Pancreas (tissue), 10 donors: ENCODE measurements around the gene MARCHF6. TPM values are rescaled to one million over a fixed set of nuclear protein-coding genes. Genes with fewer than 3 reads are reported as not detected.
A peak's percentile ranks its signal among the peaks of the same experiment; 100 is the strongest.

Experiments used
- ATAC-seq, 4 donors: fragments of 200-7000 bp; cut with Tn5 transposase; one replicate each; pipeline versions ENCODE4 v1.8.0 to v1.9.1; 2020; ENCODE audit warnings: mild to moderate bottlenecking in 4 of 4, moderate library complexity in 4 of 4
- DNase-seq, 6 donors: peaks; one replicate each; pipeline ENCODE4 v3.0.0-alpha.2; 2020
- FAIRE-seq: peaks from 2 replicates; lab custom pipeline; 2012; peaks lifted over from hg19 to GRCh38; lab: Jason Lieb, UNC
- H3K27ac ChIP-seq, 4 donors: fragments of 200-600 bp; sonication (generic); 1 replicate in 3 of 4; 2 replicates in 1 of 4; pipeline versions ENCODE4 v1.5.0 to v1.8.0; 2020
- H3K27me3 ChIP-seq, 4 donors: fragments of 200-600 bp; one replicate each; pipeline ENCODE4 v1.8.0; 2021
- H3K36me3 ChIP-seq, 3 donors: fragments of 200-600 bp; sonication (generic) in 1 of 3; one replicate each; pipeline versions ENCODE4 v1.5.0 to v1.8.0; 2020 to 2021
- H3K4me1 ChIP-seq, 3 donors: fragments of 200-600 bp; one replicate each; pipeline ENCODE4 v1.8.0; 2021
- H3K4me3 ChIP-seq, 4 donors: fragments of 200-600 bp; sonication (generic) in 2 of 4; one replicate each; pipeline versions ENCODE4 v1.5.0 to v1.8.0; 2020 to 2021
- H3K9me3 ChIP-seq, 4 donors: fragments of 200-600 bp; one replicate each; pipeline ENCODE4 v1.8.0; 2021
- WGBS, 2 donors: extraction: QIAGEN DNeasy Blood & Tissue Kit; methylation state at CpG; one replicate each; pipeline ENCODE4 v1.1.7; 2013; 5-methylcytosine and 5-hydroxymethylcytosine counted together
- intact Hi-C, 3 donors: fragments of 100-400 bp; cut with DNase I; formaldehyde crosslinking; loops; one replicate each; pipeline versions ENCODE4 v1.11.1 to v1.14.2; 2022
- polyA plus RNA-seq, 2 donors: library from polyadenylated mRNA; stranded (reverse); fragments of 200-250 nt; gene quantifications; one replicate each; pipeline ENCODE4 v1.2.3, GENCODE V29; 2013
- total RNA-seq, 6 donors: library from RNA; stranded (reverse); fragmentation: NEBNext Ultra II Directional in 4 of 6; extraction: Animal tissue kit (Norgen Biotek cat#: 25700) in 4 of 6; gene quantifications; one replicate each; pipeline versions ENCODE4 v1.2.1 to v1.2.4, GENCODE V29; 2021 to 2023
- TF ChIP-seq, protein P1 (sequence below), 4 donors: fragments of 200-600 bp; sonication (generic) in 3 of 4; IDR thresholded peaks; one replicate each; pipeline versions ENCODE4 v1.5.0 to v1.8.0; 2021; ENCODE audit warnings: antibody characterized with exemption in 4 of 4
- donor health status: healthy with polysubstance abuse.
- donor health status: DM: no; HTN: no; CAD: no; lungs with moderate emphysema.
- donor health status: DM: no; HTN: no; CAD: no.
- donor health status: control.
- donor health status: control.
- donor health status: Bipolar disorder and iron deficiency.
- donor health status: DM: yes; HTN: yes; CAD: no.
- donor health status: DM: no; HTN: no; CAD: no.
- donor health status: DM: no; HTN: no; CAD: no.
- donor health status: DM: yes; HTN: yes; CAD: no.

MARCHF6 gene
- total and polyA plus RNA-seq, 8 donors = 68.5 to 105 (median 82.8) TPM

DNA sequence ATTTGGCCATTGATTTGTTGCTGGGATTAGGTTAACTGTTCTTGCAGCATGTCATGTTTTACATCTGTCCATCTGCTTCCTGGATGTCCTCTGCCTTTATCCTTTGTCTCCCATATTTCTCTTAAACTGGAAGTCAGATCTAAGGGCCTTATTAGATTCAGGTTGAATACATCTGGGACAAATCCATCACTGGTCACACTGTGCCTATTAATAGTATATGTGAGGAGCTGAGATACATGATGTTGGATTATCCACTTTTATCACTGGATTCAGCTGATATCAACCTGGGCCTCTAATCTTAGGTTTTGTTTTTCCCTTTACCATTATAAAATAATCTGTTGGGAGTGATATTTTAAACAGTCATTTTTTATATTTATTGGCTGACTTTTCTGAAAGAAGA, 46.3 kb downstream of the MARCHF6 start:
- no peak for ATAC-seq
- DNase-seq = no peak
- intact Hi-C loops = no loop called here
- TF ChIP-seq, protein P1, sequence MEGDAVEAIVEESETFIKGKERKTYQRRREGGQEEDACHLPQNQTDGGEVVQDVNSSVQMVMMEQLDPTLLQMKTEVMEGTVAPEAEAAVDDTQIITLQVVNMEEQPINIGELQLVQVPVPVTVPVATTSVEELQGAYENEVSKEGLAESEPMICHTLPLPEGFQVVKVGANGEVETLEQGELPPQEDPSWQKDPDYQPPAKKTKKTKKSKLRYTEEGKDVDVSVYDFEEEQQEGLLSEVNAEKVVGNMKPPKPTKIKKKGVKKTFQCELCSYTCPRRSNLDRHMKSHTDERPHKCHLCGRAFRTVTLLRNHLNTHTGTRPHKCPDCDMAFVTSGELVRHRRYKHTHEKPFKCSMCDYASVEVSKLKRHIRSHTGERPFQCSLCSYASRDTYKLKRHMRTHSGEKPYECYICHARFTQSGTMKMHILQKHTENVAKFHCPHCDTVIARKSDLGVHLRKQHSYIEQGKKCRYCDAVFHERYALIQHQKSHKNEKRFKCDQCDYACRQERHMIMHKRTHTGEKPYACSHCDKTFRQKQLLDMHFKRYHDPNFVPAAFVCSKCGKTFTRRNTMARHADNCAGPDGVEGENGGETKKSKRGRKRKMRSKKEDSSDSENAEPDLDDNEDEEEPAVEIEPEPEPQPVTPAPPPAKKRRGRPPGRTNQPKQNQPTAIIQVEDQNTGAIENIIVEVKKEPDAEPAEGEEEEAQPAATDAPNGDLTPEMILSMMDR (IDR thresholded peaks at IDR 0.05) = no peak
- FAIRE-seq = no peak
- no peaks in the 10 kb centered on the region for H3K9me3 ChIP-seq
- H3K4me3 ChIP-seq = no peak overlapping the region
- H3K27me3 ChIP-seq = no peaks in the 10 kb centered on the region
- peaks cover 0 to 37% (median 21%) of the 10 kb centered on the region in 3 donors for H3K36me3 ChIP-seq
- no peak overlapping the region for H3K27ac ChIP-seq
- H3K4me1 ChIP-seq = no peaks in the 10 kb centered on the region

DNA sequence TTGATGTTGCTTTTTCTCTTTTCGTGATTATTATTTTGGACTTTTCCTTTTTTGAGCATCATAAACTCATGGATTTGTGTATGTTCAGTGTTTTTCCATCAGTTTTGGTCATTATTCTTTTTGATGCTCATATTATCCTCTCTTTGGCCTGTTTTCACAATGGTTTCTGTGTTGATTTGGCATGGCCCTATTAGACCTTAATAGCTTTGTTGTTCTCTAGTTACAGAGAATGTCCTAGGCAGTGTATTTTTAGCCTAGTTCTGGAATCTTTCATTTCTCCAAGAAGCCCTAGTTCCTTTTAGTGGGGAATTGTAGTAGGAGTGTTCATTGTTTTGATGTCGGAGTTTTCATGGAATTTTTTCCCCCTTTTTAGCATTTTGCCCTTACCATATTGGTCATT, 46.9 kb downstream of the MARCHF6 start:
- FAIRE-seq = no peak
- ATAC-seq = no peak
- 94 to 95% methylated on average over 2 of the region's 2 CpGs for WGBS, 2 donors
- intact Hi-C loops = no loop called here
- Histone ChIP-seq H3K9me3 (no peaks in the 10 kb centered on the region), H3K4me3 (no peak overlapping the region), H3K27me3 (no peaks in the 10 kb centered on the region), H3K4me1 (no peaks in the 10 kb centered on the region), H3K36me3 (peaks cover 0 to 36% (median 21%) of the 10 kb centered on the region in 3 donors), H3K27ac (no peak overlapping the region)
- no peak for DNase-seq
- TF ChIP-seq, protein P1 (IDR thresholded peaks at IDR 0.05) = no peak

DNA sequence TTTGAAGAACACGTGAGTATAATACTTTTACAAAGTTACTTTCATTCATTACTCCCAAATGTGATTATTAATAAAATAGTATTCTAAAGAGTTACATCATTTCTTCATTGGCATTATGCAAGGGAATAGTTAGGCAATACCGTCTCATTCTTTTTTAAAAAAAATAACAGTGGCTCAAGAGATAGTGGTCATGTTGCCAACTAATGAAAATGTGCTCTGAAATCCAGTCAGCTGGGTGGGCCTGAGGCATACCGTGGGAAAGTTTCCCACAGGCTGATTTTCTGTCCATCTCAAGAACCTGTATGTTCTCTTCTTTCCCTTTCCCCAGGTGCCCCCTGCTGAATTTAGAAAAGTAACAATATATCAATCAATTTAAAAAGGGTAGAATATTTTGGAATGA, 47.3 kb downstream of the MARCHF6 start:
- intact Hi-C loops = no loop called here
- no peaks in the 10 kb centered on the region for H3K27me3 ChIP-seq
- H3K36me3 ChIP-seq = peaks cover 0 to 36% (median 24%) of the 10 kb centered on the region in 3 donors
- H3K27ac ChIP-seq = no peak overlapping the region
- ATAC-seq (peak in 1 of 4 donors; percentile 11), FAIRE-seq (no peak), DNase-seq (no peak)
- 61 to 66% methylated on average over 3 of the region's 3 CpGs for WGBS, 2 donors
- H3K9me3 ChIP-seq = no peaks in the 10 kb centered on the region
- H3K4me3 ChIP-seq = no peak overlapping the region
- H3K4me1 ChIP-seq = no peaks in the 10 kb centered on the region
- TF ChIP-seq, protein P1 (IDR thresholded peaks at IDR 0.05) = no peak

DNA sequence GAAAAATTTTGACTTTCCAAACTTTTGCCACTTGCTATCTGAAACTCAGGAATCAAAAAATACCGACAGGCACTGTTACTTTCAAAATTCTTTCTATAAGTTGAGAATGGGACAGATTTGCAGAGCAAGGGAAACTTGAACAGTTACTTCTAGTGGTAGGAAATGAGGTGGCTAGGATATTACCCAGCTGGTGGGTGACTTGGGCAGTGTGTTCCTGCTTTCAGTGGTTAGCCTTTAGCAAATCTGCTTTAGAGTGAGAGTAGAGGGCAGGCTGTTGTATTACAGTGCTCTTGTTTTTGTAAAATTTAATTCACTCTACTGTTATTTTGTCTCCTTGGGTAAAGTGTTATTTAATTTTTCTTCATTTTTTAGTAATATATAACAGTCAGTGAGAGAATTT, 48.0 kb downstream of the MARCHF6 start:
- no peaks in the 10 kb centered on the region for H3K4me1 ChIP-seq
- no peak overlapping the region for H3K4me3 ChIP-seq
- WGBS, 2 donors = 90 to 100% methylated on average over 1 of the region's 1 CpG
- TF ChIP-seq, protein P1 (IDR thresholded peaks at IDR 0.05) = no peak
- H3K27me3 ChIP-seq = no peaks in the 10 kb centered on the region
- intact Hi-C loops = no loop called here
- H3K9me3 ChIP-seq = no peaks in the 10 kb centered on the region
- ATAC-seq = no peak
- peaks cover 0 to 39% (median 26%) of the 10 kb centered on the region in 3 donors for H3K36me3 ChIP-seq
- FAIRE-seq = no peak
- no peak for DNase-seq
- H3K27ac ChIP-seq = no peak overlapping the region

Other genes with a start within 250 kb of the MARCHF6 start
- gene ATPSCKMT, start 103.8 kb upstream of the MARCHF6 start, total RNA-seq = 10 to 100 TPM in 1 of 6 donors, 1 to 10 TPM in 5; 5.7 to 11.8 (median 6.6) TPM
- gene ATPSCKMT, start 103.8 kb upstream of the MARCHF6 start, polyA plus RNA-seq = 1 to 10 TPM; 6.2 to 8.0 TPM
- 10 to 100 TPM; 33.7 to 75.6 (median 61.7) TPM for gene CCT5, start 103.4 kb upstream of the MARCHF6 start, total RNA-seq
- 10 to 100 TPM; 52.2 to 62.0 TPM for gene CCT5, start 103.4 kb upstream of the MARCHF6 start, polyA plus RNA-seq
- gene CMBL, start 45.8 kb upstream of the MARCHF6 start, total RNA-seq = 10 to 100 TPM; 10.8 to 20.3 (median 11.7) TPM
- 10 to 100 TPM in 1 of 2 donors, 1 to 10 TPM in 1; 6.2 to 11.4 TPM for gene CMBL, start 45.8 kb upstream of the MARCHF6 start, polyA plus RNA-seq
- 1 to 10 TPM in 2 of 6 donors, under 1 TPM in 4; 0.18 to 1.9 (median 0.60) TPM for gene ROPN1L, start 88.2 kb downstream of the MARCHF6 start, total RNA-seq
- gene ROPN1L, start 88.2 kb downstream of the MARCHF6 start, polyA plus RNA-seq = 1 to 10 TPM in 1 of 2 donors, under 1 TPM in 1; 0.46 to 1.6 TPM
- gene ANKRD33B, start 210.4 kb downstream of the MARCHF6 start, total RNA-seq = 1 to 10 TPM in 5 of 6 donors, under 1 TPM in 1; 0.98 to 2.7 (median 1.3) TPM
- under 1 TPM; 0.57 to 0.77 TPM for gene ANKRD33B, start 210.4 kb downstream of the MARCHF6 start, polyA plus RNA-seq